ENCODE results near the gene ZCWPW2.

Gene ZCWPW2

GRCh38 chr3:28564211-28564610 lies 215.7 kb downstream of the ZCWPW2 start:
- no peak for DNase-seq (ENCODE audit: low read depth, low spot score)
- H3K27ac ChIP-seq, result no peak overlapping the region

GRCh38 chr3:28569357-28569756 lies 220.8 kb downstream of the ZCWPW2 start:
- no peak overlapping the region for H3K27ac ChIP-seq
- DNase-seq (ENCODE audit: low read depth, low spot score), result no peak

GRCh38 chr3:28574036-28574435 lies 225.5 kb downstream of the ZCWPW2 start:
- no peak overlapping the region for H3K27ac ChIP-seq
- DNase-seq (ENCODE audit: low read depth, low spot score), result no peak

- DNase-seq (ENCODE audit: low read depth, low spot score), result no peak
- no peak overlapping the region for H3K27ac ChIP-seq
These were observed 226.7 kb downstream of the ZCWPW2 start for GRCh38 chr3:28575100-28575745.

All from epithelial cell of prostate (primary cell).